GM12878 (cell line): Measurements from ENCODE around the gene STAC2. TPM values are rescaled to one million over a fixed set of nuclear protein-coding genes. Genes with fewer than 3 reads are reported as not detected.

Experiments
- ATAC-seq: fragments of 200-7000 bp; cut with Tn5 transposase; 3 replicates; pipeline ENCODE4 v1.9.1; 2020; ENCODE audit warnings: mild to moderate bottlenecking, moderate library complexity
- BruUV-seq: library from RNA; stranded (reverse); fragments of 400-500 nt; replicated peaks from 2 replicates; lab custom pipeline; 2021; lab: Mats Ljungman, UMichigan
- CTCF ChIA-PET: fragments of 300-600 bp; sonication (Branson Sonifier 250); formaldehyde crosslinking; extraction: SDS; loops from one replicate; lab custom pipeline; 2021; ENCODE audit warnings: inconsistent platforms; lab: Yijun Ruan, JAX
- POLR2A ChIA-PET: fragments of 350-600 bp; formaldehyde crosslinking; extraction: SDS; loops from one replicate; lab custom pipeline; 2021; ENCODE audit warnings: inconsistent platforms; lab: Charles Lee
- RAD21 ChIA-PET: fragments of 300-600 bp; sonication (Branson Sonifier 250); formaldehyde crosslinking; loops from one replicate; lab custom pipeline; 2023; ENCODE audit warnings: antibody characterized with exemption; ENCODE audit not compliant: unreplicated experiment; lab: Charles Lee
- SMC1A ChIA-PET: fragments of 300-600 bp; sonication (Branson Sonifier 250); formaldehyde crosslinking; loops from one replicate; lab custom pipeline; 2023; ENCODE audit not compliant: unreplicated experiment, uncharacterized antibody; lab: Charles Lee
- DNase-seq: peaks from one replicate; pipeline ENCODE4 v3.0.0-alpha.2; 2011; ENCODE audit warnings: low read depth, low spot score
- FAIRE-seq: peaks from 3 replicates; lab custom pipeline; 2011; peaks lifted over from hg19 to GRCh38; lab: Jason Lieb, UNC
- H2AFZ ChIP-seq: 2 replicates; pipeline ENCODE4 v1.6.0; 2011; ENCODE audit warnings: low read depth, low read length, control low read depth; ENCODE audit not compliant: control insufficient read depth
- H3K27ac ChIP-seq: 2 replicates; pipeline ENCODE4 v1.5.1; 2011; ENCODE audit warnings: control low read depth; ENCODE audit not compliant: control insufficient read depth, insufficient read depth
- H3K27me3 ChIP-seq, 2 experiments: replicated peaks in 1 of 2; 2 replicates each; pipeline versions ENCODE4 v1.6.0 to v1.6.1; 2011; ENCODE audit warnings: low read length in 1 of 2; ENCODE audit not compliant: control insufficient read depth in 2 of 2, insufficient read depth in 2 of 2
- H3K36me3 ChIP-seq, 2 experiments: 2 replicates each; pipeline ENCODE4 v1.5.1; 2011; ENCODE audit warnings: low read length in 1 of 2; ENCODE audit not compliant: control insufficient read depth in 2 of 2, insufficient read depth in 2 of 2
- H3K4me1 ChIP-seq: 2 replicates; pipeline ENCODE4 v1.6.1; 2011; ENCODE audit warnings: mild to moderate bottlenecking, low read length, moderate library complexity, mixed read lengths; ENCODE audit not compliant: control insufficient read depth, insufficient read depth
- H3K4me2 ChIP-seq: 2 replicates; pipeline ENCODE4 v1.6.0; 2011; ENCODE audit warnings: control low read depth; ENCODE audit not compliant: control insufficient read depth, insufficient read depth
- H3K4me3 ChIP-seq: fragments of 200-600 bp; sonication (generic); 2 replicates; pipeline ENCODE4 v1.5.1; 2016
- H3K79me2 ChIP-seq: 2 replicates; pipeline ENCODE4 v1.6.0; 2011; ENCODE audit warnings: low read length; ENCODE audit not compliant: control insufficient read depth, insufficient read depth
- H3K9ac ChIP-seq: 2 replicates; pipeline ENCODE4 v1.8.0; 2011; ENCODE audit warnings: low read length, control low read depth, mixed read lengths; ENCODE audit not compliant: control insufficient read depth, insufficient read depth
- H3K9me3 ChIP-seq: replicated peaks from 3 replicates; pipeline ENCODE4 v1.5.1; 2011; ENCODE audit warnings: mild to moderate bottlenecking, low read length; ENCODE audit not compliant: control insufficient read depth, insufficient read depth
- H4K20me1 ChIP-seq: 2 replicates; pipeline ENCODE4 v1.6.0; 2011; ENCODE audit not compliant: control insufficient read depth, insufficient read depth
- HDAC6 ChIP-seq: fragments of 200-600 bp; sonication (generic); IDR thresholded peaks from one replicate; pipeline ENCODE4 v1.8.0; 2017; ENCODE audit warnings: antibody characterized with exemption; ENCODE audit not compliant: unreplicated experiment
- MYC ChIP-seq: IDR thresholded peaks from 2 replicates; pipeline ENCODE4 v1.6.1; 2011; ENCODE audit warnings: mild to moderate bottlenecking, low read length, moderate library complexity, inconsistent platforms; ENCODE audit not compliant: insufficient read depth, insufficient replicate concordance, insufficient read length, severe bottlenecking
- RCOR1 ChIP-seq: conservative IDR thresholded peaks from 2 replicates; pipeline ENCODE4 v1.6.1; 2012; ENCODE audit warnings: low read depth, low read length, improper control_type of control experiment
- SMC3 ChIP-seq: IDR thresholded peaks from 2 replicates; pipeline ENCODE4 v1.6.1; 2011; ENCODE audit warnings: low read length, improper control_type of control experiment, borderline replicate concordance
- SP1 ChIP-seq: IDR thresholded peaks from one replicate; pipeline ENCODE4 v1.6.1; 2011; ENCODE audit warnings: low read depth, low read length
- WGBS: methylation state at CpG from one replicate; pipeline ENCODE4 v1.1.6; 2016; ENCODE audit warnings: low lambda C conversion rate; ENCODE audit not compliant: insufficient replicate concordance, insufficient coverage; ENCODE audit errors: missing lambda C conversion rate; 5-methylcytosine and 5-hydroxymethylcytosine counted together
- in situ Hi-C: fragments of 300-500 bp; cut with MboI; formaldehyde crosslinking; loops from 9 replicates; pipeline ENCODE4 v1.14.3; 2018; ENCODE audit warnings: mixed read lengths
- intact Hi-C: fragments of 100-400 bp; cut with micrococcal nuclease; formaldehyde crosslinking; loops from one replicate; pipeline ENCODE4 v1.14.2; 2022; ENCODE audit not compliant: unreplicated experiment
- polyA plus RNA-seq, 11 experiments: library from polyadenylated mRNA; depleted of rRNA in 4 of 11; unstranded in 6 of 11; stranded (reverse) in 5 of 11; fragments of >200 nt; fragmentation: Nextera tagmentation in 4 of 11; fragmentation: Illumina TruSeq in 1 of 11; extraction: Ambion mirVana in 4 of 11; extraction: Trizol in 1 of 11; gene quantifications; 1 replicate in 1 of 11; 2 replicates in 10 of 11; pipeline versions ENCODE4 v1.2.1 to v1.2.3, GENCODE V29; 2011 to 2016; ENCODE audit warnings: inconsistent platforms in 2 of 11, missing spikeins in 2 of 11, low read depth in 1 of 11
- total RNA-seq, 4 experiments: library from RNA; depleted of rRNA in 3 of 4; stranded (reverse); fragments of >200 nt in 3 of 4; fragmentation: Illumina TruSeq in 1 of 4; extraction: Trizol in 1 of 4; gene quantifications; 2 replicates each; pipeline versions ENCODE4 v1.2.1 to v1.2.3, GENCODE V29; 2013 to 2021
- TF ChIP-seq, protein P1 (sequence below): IDR thresholded peaks from 2 replicates; pipeline ENCODE4 v1.6.1; 2011; ENCODE audit warnings: borderline replicate concordance, low read depth, mild to moderate bottlenecking, moderate library complexity, mixed read lengths, low read length; ENCODE audit not compliant: insufficient read depth; ENCODE audit errors: extremely low read length
- TF ChIP-seq, protein P2 (sequence below): fragments of 450-650 bp; IDR thresholded peaks from 2 replicates; pipeline ENCODE4 v1.6.1; 2016; ENCODE audit warnings: mild to moderate bottlenecking
- TF ChIP-seq, protein P3 (sequence below), 3 experiments: IDR thresholded peaks in 2 of 3; conservative IDR thresholded peaks in 1 of 3; 2 replicates each; pipeline ENCODE4 v1.5.1; 2011; ENCODE audit warnings: low read depth in 3 of 3, low read length in 3 of 3, mild to moderate bottlenecking in 3 of 3, control low read depth in 2 of 3, moderate library complexity in 2 of 3, inconsistent platforms in 1 of 3, mixed read lengths in 1 of 3; ENCODE audit not compliant: control insufficient read depth in 2 of 3, insufficient read depth in 1 of 3; ENCODE audit errors: extremely low read depth in 1 of 3
- TF ChIP-seq, protein P4 (sequence below): fragments of 450-650 bp; formaldehyde crosslinking; IDR thresholded peaks from 2 replicates; pipeline ENCODE4 v1.4.0; 2022; ENCODE audit warnings: mild to moderate bottlenecking, moderate library complexity
- TF ChIP-seq, protein P5 (sequence below): fragments of 450-650 bp; IDR thresholded peaks from 2 replicates; pipeline ENCODE4 v1.6.1; 2014; ENCODE audit warnings: mild to moderate bottlenecking

Gene STAC2
- total and polyA plus RNA-seq, 10 of the 15 experiments (the other 5 are each of a cell fraction or from before 2014, with no cell fraction given) = 0.04 TPM; not detected in 9

DNA sequence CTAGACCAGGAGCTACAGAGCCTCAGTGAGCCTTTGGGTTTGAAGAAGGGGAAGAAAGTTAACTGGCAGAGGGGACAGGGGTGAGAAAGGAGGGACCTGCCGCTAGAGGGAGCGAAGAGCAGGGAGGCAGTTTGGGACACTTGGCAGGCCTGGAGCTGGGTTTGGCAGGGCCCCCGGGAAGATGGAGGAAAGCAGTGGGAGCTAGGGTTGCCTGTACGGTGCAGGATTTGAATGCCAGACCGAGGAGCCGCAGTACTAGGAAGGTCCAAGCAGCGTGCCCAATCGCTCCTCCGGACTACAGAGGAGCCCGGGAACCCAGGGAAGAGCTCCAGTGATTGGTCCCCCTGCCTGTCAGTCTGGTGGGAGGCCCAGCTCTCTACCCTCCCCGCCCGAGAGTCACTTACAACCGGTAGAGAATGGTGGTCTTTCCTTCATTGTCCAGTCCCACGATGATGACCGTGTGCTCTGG, 61.0 kb downstream of the STAC2 start:
- H3K4me2 ChIP-seq = peak overlapping the region; percentile 100
- H2AFZ ChIP-seq = peak overlapping the region; percentile 99
- peaks cover 9% of the 10 kb centered on the region for H3K4me1 ChIP-seq
- FAIRE-seq (peak; percentile 81), DNase-seq (peak; percentile 53), ATAC-seq (peak; percentile 98)
- whole genome bisulfite sequencing = 9% methylated on average over 15 of the region's 15 CpGs
- H3K79me2 ChIP-seq = no peaks in the 10 kb centered on the region
- in situ Hi-C loops = no loop called here
- peak overlapping the region; percentile 70 for H3K9ac ChIP-seq
- H3K36me3 ChIP-seq = no peaks in the 10 kb centered on the region
- BruUV-seq = no TSS peak
- H3K27me3 ChIP-seq = peaks cover 0 to 2% of the 10 kb centered on the region in 2 experiments; a peak in 2 of 4 replicates
- ChIA-PET SMC1A (interaction anchor here (0.7 to 7.6 kb wide), 14 partner anchors 9 to 293 kb away, joined by 3 to 47 read pairs (median 3); partner anchors contain the start of gene PLXDC1), CTCF (interaction anchor here (0.6 to 5.0 kb wide), 54 partner anchors 10 to 607 kb away, joined by 3 to 128 read pairs (median 5); partner anchors contain the start of genes CACNB1, LASP1, PLXDC1 and RPL19), RAD21 (interaction anchor here (0.7 to 4.0 kb wide), 15 partner anchors 8 to 182 kb away, joined by 3 to 40 read pairs (median 6); partner anchors contain the start of genes PLXDC1 and RPL19), POLR2A (interaction anchor here (0.5 to 1.3 kb wide), 7 partner anchors 9 to 312 kb away, joined by 3 to 10 read pairs (median 4); no protein-coding TSS in a partner anchor)
- H3K9me3 ChIP-seq = no peaks in the 10 kb centered on the region
- no peaks in the 10 kb centered on the region for H4K20me1 ChIP-seq
- peak overlapping the region; percentile 71 for H3K4me3 ChIP-seq
- intact Hi-C loops = no loop called here
- H3K27ac ChIP-seq = no peak overlapping the region
- TF ChIP-seq SMC3 (peak; percentile 26; the same call in 1 of the 2 replicates), HDAC6 (no peak), SP1 (peak; percentile 89), RCOR1 (no peak), MYC (no peak)
- TF ChIP-seq, protein P1, sequence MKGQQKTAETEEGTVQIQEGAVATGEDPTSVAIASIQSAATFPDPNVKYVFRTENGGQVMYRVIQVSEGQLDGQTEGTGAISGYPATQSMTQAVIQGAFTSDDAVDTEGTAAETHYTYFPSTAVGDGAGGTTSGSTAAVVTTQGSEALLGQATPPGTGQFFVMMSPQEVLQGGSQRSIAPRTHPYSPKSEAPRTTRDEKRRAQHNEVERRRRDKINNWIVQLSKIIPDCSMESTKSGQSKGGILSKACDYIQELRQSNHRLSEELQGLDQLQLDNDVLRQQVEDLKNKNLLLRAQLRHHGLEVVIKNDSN = no peak
- TF ChIP-seq, protein P2, sequence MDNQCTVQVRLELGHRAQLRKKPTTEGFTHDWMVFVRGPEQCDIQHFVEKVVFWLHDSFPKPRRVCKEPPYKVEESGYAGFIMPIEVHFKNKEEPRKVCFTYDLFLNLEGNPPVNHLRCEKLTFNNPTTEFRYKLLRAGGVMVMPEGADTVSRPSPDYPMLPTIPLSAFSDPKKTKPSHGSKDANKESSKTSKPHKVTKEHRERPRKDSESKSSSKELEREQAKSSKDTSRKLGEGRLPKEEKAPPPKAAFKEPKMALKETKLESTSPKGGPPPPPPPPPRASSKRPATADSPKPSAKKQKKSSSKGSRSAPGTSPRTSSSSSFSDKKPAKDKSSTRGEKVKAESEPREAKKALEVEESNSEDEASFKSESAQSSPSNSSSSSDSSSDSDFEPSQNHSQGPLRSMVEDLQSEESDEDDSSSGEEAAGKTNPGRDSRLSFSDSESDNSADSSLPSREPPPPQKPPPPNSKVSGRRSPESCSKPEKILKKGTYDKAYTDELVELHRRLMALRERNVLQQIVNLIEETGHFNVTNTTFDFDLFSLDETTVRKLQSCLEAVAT = no peak
- TF ChIP-seq, protein P3, sequence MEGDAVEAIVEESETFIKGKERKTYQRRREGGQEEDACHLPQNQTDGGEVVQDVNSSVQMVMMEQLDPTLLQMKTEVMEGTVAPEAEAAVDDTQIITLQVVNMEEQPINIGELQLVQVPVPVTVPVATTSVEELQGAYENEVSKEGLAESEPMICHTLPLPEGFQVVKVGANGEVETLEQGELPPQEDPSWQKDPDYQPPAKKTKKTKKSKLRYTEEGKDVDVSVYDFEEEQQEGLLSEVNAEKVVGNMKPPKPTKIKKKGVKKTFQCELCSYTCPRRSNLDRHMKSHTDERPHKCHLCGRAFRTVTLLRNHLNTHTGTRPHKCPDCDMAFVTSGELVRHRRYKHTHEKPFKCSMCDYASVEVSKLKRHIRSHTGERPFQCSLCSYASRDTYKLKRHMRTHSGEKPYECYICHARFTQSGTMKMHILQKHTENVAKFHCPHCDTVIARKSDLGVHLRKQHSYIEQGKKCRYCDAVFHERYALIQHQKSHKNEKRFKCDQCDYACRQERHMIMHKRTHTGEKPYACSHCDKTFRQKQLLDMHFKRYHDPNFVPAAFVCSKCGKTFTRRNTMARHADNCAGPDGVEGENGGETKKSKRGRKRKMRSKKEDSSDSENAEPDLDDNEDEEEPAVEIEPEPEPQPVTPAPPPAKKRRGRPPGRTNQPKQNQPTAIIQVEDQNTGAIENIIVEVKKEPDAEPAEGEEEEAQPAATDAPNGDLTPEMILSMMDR (IDR thresholded peaks at IDR 0.05 in 2 of 3, conservative IDR thresholded peaks at IDR 0.05 in 1 of 3; ENCODE audit: control insufficient read depth in 2 of 3, extremely low read depth in 1 of 3, insufficient read depth in 1 of 3, low read depth in 3 of 3, low read length in 3 of 3) = peak; percentile 83 to 95 (median 89)
- TF ChIP-seq, protein P4, sequence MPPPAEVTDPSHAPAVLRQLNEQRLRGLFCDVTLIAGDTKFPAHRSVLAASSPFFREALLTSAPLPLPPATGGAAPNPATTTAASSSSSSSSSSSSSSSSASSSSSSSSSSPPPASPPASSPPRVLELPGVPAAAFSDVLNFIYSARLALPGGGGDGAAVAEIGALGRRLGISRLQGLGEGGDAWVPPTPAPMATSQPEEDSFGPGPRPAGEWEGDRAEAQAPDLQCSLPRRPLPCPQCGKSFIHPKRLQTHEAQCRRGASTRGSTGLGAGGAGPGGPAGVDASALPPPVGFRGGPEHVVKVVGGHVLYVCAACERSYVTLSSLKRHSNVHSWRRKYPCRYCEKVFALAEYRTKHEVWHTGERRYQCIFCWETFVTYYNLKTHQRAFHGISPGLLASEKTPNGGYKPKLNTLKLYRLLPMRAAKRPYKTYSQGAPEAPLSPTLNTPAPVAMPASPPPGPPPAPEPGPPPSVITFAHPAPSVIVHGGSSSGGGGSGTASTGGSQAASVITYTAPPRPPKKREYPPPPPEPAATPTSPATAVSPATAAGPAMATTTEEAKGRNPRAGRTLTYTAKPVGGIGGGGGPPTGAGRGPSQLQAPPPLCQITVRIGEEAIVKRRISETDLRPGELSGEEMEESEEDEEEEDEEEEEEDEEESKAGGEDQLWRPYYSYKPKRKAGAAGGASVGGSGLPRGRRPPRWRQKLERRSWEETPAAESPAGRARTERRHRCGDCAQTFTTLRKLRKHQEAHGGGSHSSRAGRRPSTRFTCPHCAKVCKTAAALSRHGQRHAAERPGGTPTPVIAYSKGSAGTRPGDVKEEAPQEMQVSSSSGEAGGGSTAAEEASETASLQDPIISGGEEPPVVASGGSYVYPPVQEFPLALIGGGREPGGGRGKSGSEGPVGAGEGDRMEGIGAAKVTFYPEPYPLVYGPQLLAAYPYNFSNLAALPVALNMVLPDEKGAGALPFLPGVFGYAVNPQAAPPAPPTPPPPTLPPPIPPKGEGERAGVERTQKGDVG (CRISPR knock-in tag) = no peak
- TF ChIP-seq, protein P5, sequence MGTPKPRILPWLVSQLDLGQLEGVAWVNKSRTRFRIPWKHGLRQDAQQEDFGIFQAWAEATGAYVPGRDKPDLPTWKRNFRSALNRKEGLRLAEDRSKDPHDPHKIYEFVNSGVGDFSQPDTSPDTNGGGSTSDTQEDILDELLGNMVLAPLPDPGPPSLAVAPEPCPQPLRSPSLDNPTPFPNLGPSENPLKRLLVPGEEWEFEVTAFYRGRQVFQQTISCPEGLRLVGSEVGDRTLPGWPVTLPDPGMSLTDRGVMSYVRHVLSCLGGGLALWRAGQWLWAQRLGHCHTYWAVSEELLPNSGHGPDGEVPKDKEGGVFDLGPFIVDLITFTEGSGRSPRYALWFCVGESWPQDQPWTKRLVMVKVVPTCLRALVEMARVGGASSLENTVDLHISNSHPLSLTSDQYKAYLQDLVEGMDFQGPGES = 0 out of 2 replicates have a peak, but pooled peaks have one; percentile 38
